Tibial nerve (tissue), 4 donors: ENCODE results near the gene SOX5. TPM values are rescaled to one million over a fixed set of nuclear protein-coding genes. Genes with fewer than 3 reads are reported as not detected.

ENCODE experiments used
- DNase-seq, 2 donors: peaks; one replicate each; pipeline ENCODE4 v3.0.0-alpha.2; 2019; ENCODE audit warnings: low spot score in 2 of 2
- H3K27ac ChIP-seq, 4 donors: fragments of 200-600 bp; sonication (generic) in 3 of 4; one replicate each; pipeline ENCODE4 v1.5.1; 2017 to 2019; ENCODE audit warnings: mild to moderate bottlenecking in 1 of 4
- H3K27me3 ChIP-seq, 2 donors: fragments of 200-600 bp; sonication (generic) in 1 of 2; one replicate each; pipeline versions ENCODE4 v1.5.1 to v1.6.0; 2017 to 2019
- H3K36me3 ChIP-seq, 3 donors: fragments of 200-600 bp; sonication (generic); one replicate each; pipeline ENCODE4 v1.5.1; 2018 to 2019
- H3K4me1 ChIP-seq, 4 donors: fragments of 200-600 bp; sonication (generic) in 3 of 4; one replicate each; pipeline ENCODE4 v1.5.1; 2017 to 2019
- H3K4me3 ChIP-seq, 4 donors: fragments of 200-600 bp; sonication (generic) in 3 of 4; one replicate each; pipeline ENCODE4 v1.5.1; 2017 to 2019; ENCODE audit warnings: mild to moderate bottlenecking in 1 of 4, moderate library complexity in 1 of 4
- H3K9me3 ChIP-seq, 4 donors: fragments of 200-600 bp; sonication (generic) in 3 of 4; one replicate each; pipeline ENCODE4 v1.5.1; 2017 to 2019
- CTCF ChIP-seq, 5 experiments: fragments of 200-600 bp in 3 of 5; fragments of 450-650 bp in 2 of 5; sonication (generic) in 3 of 5; IDR thresholded peaks; one replicate each; pipeline ENCODE4 v1.5.1; 2016 to 2019; ENCODE audit warnings: antibody characterized with exemption in 5 of 5, mild to moderate bottlenecking in 3 of 5, moderate library complexity in 2 of 5
- EP300 ChIP-seq, 2 donors: sonication (generic); formaldehyde crosslinking; IDR thresholded peaks; one replicate each; pipeline ENCODE4 v1.6.1; 2017; ENCODE audit warnings: antibody characterized with exemption in 2 of 2, mild to moderate bottlenecking in 1 of 2
- POLR2A ChIP-seq, 2 donors: fragments of 450-650 bp; IDR thresholded peaks; one replicate each; pipeline ENCODE4 v1.6.1; 2017; ENCODE audit warnings: antibody characterized with exemption in 2 of 2, mild to moderate bottlenecking in 2 of 2, moderate library complexity in 2 of 2
- WGBS, 2 donors: methylation state at CpG; one replicate each; pipeline ENCODE4 v1.1.5; 2018; 5-methylcytosine and 5-hydroxymethylcytosine counted together
- total RNA-seq, 4 donors: library from RNA; depleted of rRNA; stranded (reverse); fragments of >200 nt; gene quantifications; one replicate each; pipeline ENCODE4 v1.1.0, GENCODE V29; 2016

Gene SOX5
- total RNA-seq, 4 donors from 2014 or later: 24.0 to 53.8 (median 38.6) TPM

GRCh38 chr12:23708185-23708837, 241.2 kb downstream of the SOX5 start:
- Histone ChIP-seq H3K4me1 (no peaks in the 10 kb centered on the region), H3K27me3 (no peaks in the 10 kb centered on the region), H3K27ac (no peak overlapping the region), H3K9me3 (no peaks in the 10 kb centered on the region), H3K4me3 (no peak overlapping the region), H3K36me3 (no peaks in the 10 kb centered on the region)
- TF ChIP-seq POLR2A (IDR thresholded peaks at IDR 0.05): no peak
- no peak for TF ChIP-seq EP300 (IDR thresholded peaks at IDR 0.05)
- TF ChIP-seq CTCF (IDR thresholded peaks at IDR 0.05): no peak
- 85 to 89% methylated on average over 6 of the region's 6 CpGs for WGBS, 2 donors
- no peak for DNase-seq

GRCh38 chr12:23707270-23707669, 242.2 kb downstream of the SOX5 start:
- H3K27ac ChIP-seq: no peak overlapping the region
- DNase-seq: no peak
- no peaks in the 10 kb centered on the region for H3K4me1 ChIP-seq
- WGBS, 2 donors: 81 to 84% methylated on average over 5 of the region's 5 CpGs
- no peaks in the 10 kb centered on the region for H3K36me3 ChIP-seq
- no peak for TF ChIP-seq CTCF (IDR thresholded peaks at IDR 0.05)
- TF ChIP-seq POLR2A (IDR thresholded peaks at IDR 0.05): no peak
- TF ChIP-seq EP300 (IDR thresholded peaks at IDR 0.05): no peak
- H3K4me3 ChIP-seq: no peak overlapping the region
- no peaks in the 10 kb centered on the region for H3K27me3 ChIP-seq
- no peaks in the 10 kb centered on the region for H3K9me3 ChIP-seq

GRCh38 chr12:23704992-23705943, 244.2 kb downstream of the SOX5 start:
- Histone ChIP-seq H3K27ac (no peak overlapping the region), H3K27me3 (no peaks in the 10 kb centered on the region), H3K9me3 (no peaks in the 10 kb centered on the region), H3K4me3 (no peak overlapping the region), H3K36me3 (no peaks in the 10 kb centered on the region), H3K4me1 (no peaks in the 10 kb centered on the region)
- WGBS, 2 donors: 72 to 73% methylated on average over 6 of the region's 6 CpGs
- DNase-seq: no peak
- TF ChIP-seq EP300 (IDR thresholded peaks at IDR 0.05) (no peak), POLR2A (IDR thresholded peaks at IDR 0.05) (no peak)

GRCh38 chr12:23703051-23703450, 246.4 kb downstream of the SOX5 start:
- no peak for DNase-seq
- no peak overlapping the region for H3K27ac ChIP-seq
- 65 to 74% methylated on average over 1 of the region's 1 CpG for WGBS, 2 donors

GRCh38 chr12:23699031-23699430, 250.4 kb downstream of the SOX5 start:
- no peak for DNase-seq
- Histone ChIP-seq H3K9me3 (peaks cover 0 to 13% (median 3%) of the 10 kb centered on the region in 4 donors), H3K36me3 (peaks cover 0 to 7% (median 0%) of the 10 kb centered on the region in 3 donors), H3K27me3 (no peaks in the 10 kb centered on the region), H3K27ac (no peak overlapping the region), H3K4me3 (no peak overlapping the region), H3K4me1 (no peaks in the 10 kb centered on the region)
- TF ChIP-seq POLR2A (IDR thresholded peaks at IDR 0.05) (no peak), EP300 (IDR thresholded peaks at IDR 0.05) (no peak)

More at GRCh38 chr12:23703051-23703450, 246.4 kb downstream of the SOX5 start:
- Histone ChIP-seq H3K36me3 (no peaks in the 10 kb centered on the region), H3K27me3 (no peaks in the 10 kb centered on the region), H3K4me3 (no peak overlapping the region), H3K9me3 (no peaks in the 10 kb centered on the region), H3K4me1 (no peaks in the 10 kb centered on the region)
- TF ChIP-seq POLR2A (IDR thresholded peaks at IDR 0.05) (no peak), CTCF (IDR thresholded peaks at IDR 0.05) (no peak)

GRCh38 chr12:23694920-23695319, 254.6 kb downstream of the SOX5 start:
- Histone ChIP-seq H3K4me1 (no peaks in the 10 kb centered on the region), H3K36me3 (peaks cover 0 to 7% (median 0%) of the 10 kb centered on the region in 3 donors), H3K9me3 (peaks cover 0 to 16% (median 3%) of the 10 kb centered on the region in 4 donors), H3K27ac (no peak overlapping the region), H3K4me3 (no peak overlapping the region), H3K27me3 (no peaks in the 10 kb centered on the region)
- TF ChIP-seq EP300 (IDR thresholded peaks at IDR 0.05) (no peak), CTCF (IDR thresholded peaks at IDR 0.05) (no peak), POLR2A (IDR thresholded peaks at IDR 0.05) (no peak)
- no peak for DNase-seq
- WGBS, 2 donors: 97 to 98% methylated on average over 2 of the region's 2 CpGs
